ENCODE data around the gene PTPRD.

Gene PTPRD

GRCh38 chr9:9730174-9730573, 882.6 kb downstream of the PTPRD start:
- no peaks in the 10 kb centered on the region for H3K9me3 Mint-ChIP-seq
- no peak for DNase-seq
- no peaks in the 10 kb centered on the region for H3K36me3 Mint-ChIP-seq (ENCODE audit: low read depth)
- no peaks in the 10 kb centered on the region for H3K4me1 Mint-ChIP-seq (ENCODE audit: low read depth)
- no peak overlapping the region for H3K27ac Mint-ChIP-seq
- H3K4me3 Mint-ChIP-seq: no peak overlapping the region
- H3K27me3 Mint-ChIP-seq: no peaks in the 10 kb centered on the region

GRCh38 chr9:9729082-9729481, 883.7 kb downstream of the PTPRD start:
- Mint-ChIP-seq H3K4me3 (no peak overlapping the region), H3K9me3 (no peaks in the 10 kb centered on the region), H3K36me3 (ENCODE audit: low read depth) (no peaks in the 10 kb centered on the region), H3K4me1 (ENCODE audit: low read depth) (no peaks in the 10 kb centered on the region), H3K27me3 (no peaks in the 10 kb centered on the region), H3K27ac (no peak overlapping the region)
- no peak for DNase-seq

GRCh38 chr9:9719373-9720112, 893.3 kb downstream of the PTPRD start:
- H3K4me3 Mint-ChIP-seq: no peak overlapping the region
- no peaks in the 10 kb centered on the region for H3K36me3 Mint-ChIP-seq (ENCODE audit: low read depth)
- H3K27ac Mint-ChIP-seq: no peak overlapping the region
- H3K27me3 Mint-ChIP-seq: no peaks in the 10 kb centered on the region
- H3K9me3 Mint-ChIP-seq: peaks cover 8% of the 10 kb centered on the region
- no peak for DNase-seq
- H3K4me1 Mint-ChIP-seq (ENCODE audit: low read depth): no peaks in the 10 kb centered on the region

- H3K36me3 Mint-ChIP-seq (ENCODE audit: low read depth): no peaks in the 10 kb centered on the region
- no peak for DNase-seq
- H3K27me3 Mint-ChIP-seq: no peaks in the 10 kb centered on the region
- H3K4me1 Mint-ChIP-seq (ENCODE audit: low read depth): no peaks in the 10 kb centered on the region
- H3K4me3 Mint-ChIP-seq: no peak overlapping the region
- H3K9me3 Mint-ChIP-seq: peaks cover 8% of the 10 kb centered on the region
- no peak overlapping the region for H3K27ac Mint-ChIP-seq
Measured at GRCh38 chr9:9718691-9719090, 894.1 kb downstream of the PTPRD start.

- Mint-ChIP-seq H3K4me1 (ENCODE audit: low read depth) (no peaks in the 10 kb centered on the region), H3K9me3 (peaks cover 2% of the 10 kb centered on the region), H3K27me3 (no peaks in the 10 kb centered on the region), H3K36me3 (ENCODE audit: low read depth) (no peaks in the 10 kb centered on the region), H3K4me3 (no peak overlapping the region), H3K27ac (no peak overlapping the region)
- no peak for DNase-seq
Measured at GRCh38 chr9:9679433-9679832, 933.4 kb downstream of the PTPRD start.

- Mint-ChIP-seq H3K4me1 (ENCODE audit: low read depth) (no peaks in the 10 kb centered on the region), H3K27ac (no peak overlapping the region), H3K9me3 (no peaks in the 10 kb centered on the region), H3K4me3 (no peak overlapping the region), H3K36me3 (ENCODE audit: low read depth) (no peaks in the 10 kb centered on the region), H3K27me3 (no peaks in the 10 kb centered on the region)
- no peak for DNase-seq
Measured at GRCh38 chr9:9674461-9674860, 938.3 kb downstream of the PTPRD start.

GRCh38 chr9:9670454-9670853, 942.3 kb downstream of the PTPRD start:
- H3K4me1 Mint-ChIP-seq (ENCODE audit: low read depth): no peaks in the 10 kb centered on the region
- H3K27me3 Mint-ChIP-seq: no peaks in the 10 kb centered on the region
- no peak overlapping the region for H3K4me3 Mint-ChIP-seq
- no peaks in the 10 kb centered on the region for H3K36me3 Mint-ChIP-seq (ENCODE audit: low read depth)
- H3K9me3 Mint-ChIP-seq: no peaks in the 10 kb centered on the region
- H3K27ac Mint-ChIP-seq: no peak overlapping the region
- no peak for DNase-seq

GRCh38 chr9:9645006-9645405, 967.8 kb downstream of the PTPRD start:
- Mint-ChIP-seq H3K27ac (no peak overlapping the region), H3K4me1 (ENCODE audit: low read depth) (no peaks in the 10 kb centered on the region), H3K9me3 (no peaks in the 10 kb centered on the region), H3K36me3 (ENCODE audit: low read depth) (no peaks in the 10 kb centered on the region), H3K27me3 (no peaks in the 10 kb centered on the region), H3K4me3 (no peak overlapping the region)
- DNase-seq: no peak

- no peak overlapping the region for H3K4me3 Mint-ChIP-seq
- no peaks in the 10 kb centered on the region for H3K36me3 Mint-ChIP-seq (ENCODE audit: low read depth)
- H3K27ac Mint-ChIP-seq: no peak overlapping the region
- H3K4me1 Mint-ChIP-seq (ENCODE audit: low read depth): no peaks in the 10 kb centered on the region
- H3K9me3 Mint-ChIP-seq: peaks cover 3% of the 10 kb centered on the region
- no peak for DNase-seq
- no peaks in the 10 kb centered on the region for H3K27me3 Mint-ChIP-seq
Measured at GRCh38 chr9:9631284-9631683, 981.5 kb downstream of the PTPRD start.

- Mint-ChIP-seq H3K27ac (no peak overlapping the region), H3K9me3 (peaks cover 6% of the 10 kb centered on the region), H3K4me3 (no peak overlapping the region), H3K4me1 (ENCODE audit: low read depth) (no peaks in the 10 kb centered on the region), H3K36me3 (ENCODE audit: low read depth) (no peaks in the 10 kb centered on the region), H3K27me3 (no peaks in the 10 kb centered on the region)
- no peak for DNase-seq
Measured at GRCh38 chr9:9625248-9625647, 987.6 kb downstream of the PTPRD start.

GRCh38 chr9:9623506-9623905, 989.3 kb downstream of the PTPRD start:
- Mint-ChIP-seq H3K36me3 (ENCODE audit: low read depth) (no peaks in the 10 kb centered on the region), H3K4me1 (ENCODE audit: low read depth) (no peaks in the 10 kb centered on the region), H3K27me3 (no peaks in the 10 kb centered on the region), H3K4me3 (no peak overlapping the region), H3K9me3 (peaks cover 6% of the 10 kb centered on the region), H3K27ac (no peak overlapping the region)
- DNase-seq: no peak

- DNase-seq: no peak
- H3K27me3 Mint-ChIP-seq: no peaks in the 10 kb centered on the region
- no peaks in the 10 kb centered on the region for H3K4me1 Mint-ChIP-seq (ENCODE audit: low read depth)
- no peak overlapping the region for H3K27ac Mint-ChIP-seq
- H3K36me3 Mint-ChIP-seq (ENCODE audit: low read depth): no peaks in the 10 kb centered on the region
- no peak overlapping the region for H3K4me3 Mint-ChIP-seq
- peaks cover 6% of the 10 kb centered on the region for H3K9me3 Mint-ChIP-seq
Measured at GRCh38 chr9:9621355-9621940, 991.4 kb downstream of the PTPRD start.

GRCh38 chr9:9620736-9621135, 992.1 kb downstream of the PTPRD start:
- Mint-ChIP-seq H3K4me1 (ENCODE audit: low read depth) (no peaks in the 10 kb centered on the region), H3K4me3 (no peak overlapping the region), H3K27ac (no peak overlapping the region), H3K9me3 (peaks cover 3% of the 10 kb centered on the region), H3K36me3 (ENCODE audit: low read depth) (no peaks in the 10 kb centered on the region), H3K27me3 (no peaks in the 10 kb centered on the region)
- no peak for DNase-seq

GRCh38 chr9:9615086-9615485, 997.7 kb downstream of the PTPRD start:
- Mint-ChIP-seq H3K4me1 (ENCODE audit: low read depth) (peaks cover 3% of the 10 kb centered on the region), H3K9me3 (no peaks in the 10 kb centered on the region), H3K36me3 (ENCODE audit: low read depth) (no peaks in the 10 kb centered on the region), H3K27me3 (no peaks in the 10 kb centered on the region), H3K4me3 (no peak overlapping the region), H3K27ac (no peak overlapping the region)
- DNase-seq: no peak

GRCh38 chr9:9614607-9615006, 998.2 kb downstream of the PTPRD start:
- Mint-ChIP-seq H3K9me3 (no peaks in the 10 kb centered on the region), H3K27me3 (no peaks in the 10 kb centered on the region), H3K4me1 (ENCODE audit: low read depth) (peaks cover 3% of the 10 kb centered on the region), H3K27ac (no peak overlapping the region), H3K36me3 (ENCODE audit: low read depth) (no peaks in the 10 kb centered on the region), H3K4me3 (no peak overlapping the region)
- no peak for DNase-seq

All from activated T-cell treated with anti-CD3 and anti-CD28 coated beads, Interleukin-2, amount 50 U/mL, for 24 hours (primary cell).